Adrenal gland (tissue), 5 donors: ENCODE results near the gene GGT6.

ENCODE experiments used
- CTCF ChIP-seq, 6 experiments: fragments of 450-650 bp in 4 of 6; fragments of 200-600 bp in 2 of 6; sonication (generic) in 1 of 6; IDR thresholded peaks; 1 replicate in 5 of 6; 2 replicates in 1 of 6; pipeline versions ENCODE4 v1.5.1 to v1.8.0; 2016 to 2021; ENCODE audit warnings: antibody characterized with exemption in 6 of 6, mild to moderate bottlenecking in 2 of 6, moderate library complexity in 1 of 6
- POLR2A ChIP-seq, 2 donors: fragments of 450-650 bp; IDR thresholded peaks; one replicate each; pipeline ENCODE4 v1.6.1; 2017; ENCODE audit warnings: antibody characterized with exemption in 2 of 2, mild to moderate bottlenecking in 2 of 2, moderate library complexity in 1 of 2
- donor health status: DM: no; HTN: no; CAD: no.

DNA sequence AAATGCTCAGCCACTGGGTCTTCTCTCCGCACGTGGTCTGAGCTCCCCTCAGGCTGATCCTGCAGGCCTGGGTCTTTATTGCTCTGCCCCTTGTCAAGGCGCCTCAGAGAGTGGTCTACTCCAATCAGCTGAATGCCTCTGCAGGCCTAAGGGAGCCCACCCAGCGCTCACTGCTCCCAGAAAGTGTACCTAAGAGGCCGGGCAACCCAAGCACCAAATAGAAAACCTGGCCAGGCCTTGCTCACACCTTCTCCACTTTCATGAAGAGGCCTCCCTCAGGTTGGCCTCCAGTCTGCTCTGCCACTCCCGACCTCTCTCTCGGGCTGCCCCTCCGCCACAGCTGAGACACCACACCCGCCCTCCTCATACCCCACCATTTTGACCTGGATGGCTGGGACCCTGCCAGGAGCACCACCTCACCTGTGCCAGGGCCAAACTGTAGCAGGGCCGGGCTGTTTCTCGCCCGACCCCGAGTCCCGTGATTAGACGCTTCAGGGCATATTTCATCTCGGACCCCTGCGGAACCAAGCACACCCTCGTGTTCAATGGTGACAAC lies 5.9 kb downstream of the GGT6 start:
- no peak for TF ChIP-seq CTCF (IDR thresholded peaks at IDR 0.05)
- TF ChIP-seq POLR2A (IDR thresholded peaks at IDR 0.05): no peak
